ENCODE results near the gene SLC46A1. TPM values are rescaled to one million over a fixed set of nuclear protein-coding genes. Genes with fewer than 3 reads are reported as not detected.

SLC46A1 gene
- total and polyA plus RNA-seq, 9 of the 15 experiments (the other 6 are each of a cell fraction or from before 2014, with no cell fraction given) = 0.24 to 5.5 (median 3.1) TPM

DNA sequence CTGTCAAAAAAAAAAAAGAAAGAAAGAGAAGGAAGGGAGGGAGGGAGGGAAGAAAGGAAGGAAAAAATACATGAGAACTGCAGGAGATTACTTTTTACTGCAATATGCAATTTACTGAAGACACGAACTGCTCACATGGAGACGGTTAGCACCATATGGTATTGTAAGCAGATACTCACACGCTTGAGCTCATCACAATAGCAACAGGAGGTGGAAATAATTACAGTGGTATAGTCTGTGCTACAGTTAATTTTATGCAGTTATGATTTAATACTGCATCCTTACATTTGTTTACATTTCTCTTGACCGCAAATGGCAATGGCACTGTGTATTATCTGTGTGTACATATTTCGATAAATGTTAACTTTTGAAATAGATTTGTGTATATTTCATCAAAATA is 21.4 kb upstream of the SLC46A1 start:
- Histone ChIP-seq H3K27ac (ENCODE audit: extremely low read depth, low read depth, low read length) (no peak overlapping the region), H3K4me2 (ENCODE audit: insufficient read depth, low read length) (no peak overlapping the region), H3K79me2 (ENCODE audit: control insufficient read depth, insufficient read depth, low read length) (no peaks in the 10 kb centered on the region), H2AFZ (ENCODE audit: low read depth, low read length) (no peak overlapping the region), H3K4me1 (replicated peaks in 1 of 2; ENCODE audit: control insufficient read depth in 2 of 2, insufficient read depth in 2 of 2, low read length in 2 of 2) (no peaks in the 10 kb centered on the region; a peak in 1 of 5 replicates), H3K27me3 (ENCODE audit: control insufficient read depth in 2 of 2, insufficient read depth in 2 of 2, low read length in 2 of 2) (peaks cover 17 to 31% of the 10 kb centered on the region in 2 experiments; a peak in 4 of 5 replicates), H3K9me1 (ENCODE audit: control insufficient read depth, insufficient read depth, low read length) (no peaks in the 10 kb centered on the region), H3K36me3 (ENCODE audit: control insufficient read depth, insufficient read depth, low read length) (no peaks in the 10 kb centered on the region), H3K9me3 (replicated peaks; ENCODE audit: control insufficient read depth, insufficient read depth, low read depth, low read length) (no peaks in the 10 kb centered on the region), H3K9ac (ENCODE audit: insufficient read depth in 1 of 2, low read depth in 2 of 2, low read length in 2 of 2) (no peak overlapping the region), H3K4me3 (no peak overlapping the region), H4K20me1 (replicated peaks; ENCODE audit: control insufficient read depth, insufficient read depth, low read length) (no peaks in the 10 kb centered on the region)
- CTCF ChIA-PET (ENCODE audit: low intra/inter-chr PET ratio) = interaction anchor here (0.7 kb wide), 1 partner anchor 1350 kb away, joined by 3 read pairs; no protein-coding TSS in a partner anchor
- POLR2A ChIA-PET = no interaction called here
- FAIRE-seq (no peak), DNase-seq (ENCODE audit: extremely low read depth in 1 of 4, low spot score in 3 of 4) (no peak), ATAC-seq (no peak)
- TF ChIP-seq, protein P1, sequence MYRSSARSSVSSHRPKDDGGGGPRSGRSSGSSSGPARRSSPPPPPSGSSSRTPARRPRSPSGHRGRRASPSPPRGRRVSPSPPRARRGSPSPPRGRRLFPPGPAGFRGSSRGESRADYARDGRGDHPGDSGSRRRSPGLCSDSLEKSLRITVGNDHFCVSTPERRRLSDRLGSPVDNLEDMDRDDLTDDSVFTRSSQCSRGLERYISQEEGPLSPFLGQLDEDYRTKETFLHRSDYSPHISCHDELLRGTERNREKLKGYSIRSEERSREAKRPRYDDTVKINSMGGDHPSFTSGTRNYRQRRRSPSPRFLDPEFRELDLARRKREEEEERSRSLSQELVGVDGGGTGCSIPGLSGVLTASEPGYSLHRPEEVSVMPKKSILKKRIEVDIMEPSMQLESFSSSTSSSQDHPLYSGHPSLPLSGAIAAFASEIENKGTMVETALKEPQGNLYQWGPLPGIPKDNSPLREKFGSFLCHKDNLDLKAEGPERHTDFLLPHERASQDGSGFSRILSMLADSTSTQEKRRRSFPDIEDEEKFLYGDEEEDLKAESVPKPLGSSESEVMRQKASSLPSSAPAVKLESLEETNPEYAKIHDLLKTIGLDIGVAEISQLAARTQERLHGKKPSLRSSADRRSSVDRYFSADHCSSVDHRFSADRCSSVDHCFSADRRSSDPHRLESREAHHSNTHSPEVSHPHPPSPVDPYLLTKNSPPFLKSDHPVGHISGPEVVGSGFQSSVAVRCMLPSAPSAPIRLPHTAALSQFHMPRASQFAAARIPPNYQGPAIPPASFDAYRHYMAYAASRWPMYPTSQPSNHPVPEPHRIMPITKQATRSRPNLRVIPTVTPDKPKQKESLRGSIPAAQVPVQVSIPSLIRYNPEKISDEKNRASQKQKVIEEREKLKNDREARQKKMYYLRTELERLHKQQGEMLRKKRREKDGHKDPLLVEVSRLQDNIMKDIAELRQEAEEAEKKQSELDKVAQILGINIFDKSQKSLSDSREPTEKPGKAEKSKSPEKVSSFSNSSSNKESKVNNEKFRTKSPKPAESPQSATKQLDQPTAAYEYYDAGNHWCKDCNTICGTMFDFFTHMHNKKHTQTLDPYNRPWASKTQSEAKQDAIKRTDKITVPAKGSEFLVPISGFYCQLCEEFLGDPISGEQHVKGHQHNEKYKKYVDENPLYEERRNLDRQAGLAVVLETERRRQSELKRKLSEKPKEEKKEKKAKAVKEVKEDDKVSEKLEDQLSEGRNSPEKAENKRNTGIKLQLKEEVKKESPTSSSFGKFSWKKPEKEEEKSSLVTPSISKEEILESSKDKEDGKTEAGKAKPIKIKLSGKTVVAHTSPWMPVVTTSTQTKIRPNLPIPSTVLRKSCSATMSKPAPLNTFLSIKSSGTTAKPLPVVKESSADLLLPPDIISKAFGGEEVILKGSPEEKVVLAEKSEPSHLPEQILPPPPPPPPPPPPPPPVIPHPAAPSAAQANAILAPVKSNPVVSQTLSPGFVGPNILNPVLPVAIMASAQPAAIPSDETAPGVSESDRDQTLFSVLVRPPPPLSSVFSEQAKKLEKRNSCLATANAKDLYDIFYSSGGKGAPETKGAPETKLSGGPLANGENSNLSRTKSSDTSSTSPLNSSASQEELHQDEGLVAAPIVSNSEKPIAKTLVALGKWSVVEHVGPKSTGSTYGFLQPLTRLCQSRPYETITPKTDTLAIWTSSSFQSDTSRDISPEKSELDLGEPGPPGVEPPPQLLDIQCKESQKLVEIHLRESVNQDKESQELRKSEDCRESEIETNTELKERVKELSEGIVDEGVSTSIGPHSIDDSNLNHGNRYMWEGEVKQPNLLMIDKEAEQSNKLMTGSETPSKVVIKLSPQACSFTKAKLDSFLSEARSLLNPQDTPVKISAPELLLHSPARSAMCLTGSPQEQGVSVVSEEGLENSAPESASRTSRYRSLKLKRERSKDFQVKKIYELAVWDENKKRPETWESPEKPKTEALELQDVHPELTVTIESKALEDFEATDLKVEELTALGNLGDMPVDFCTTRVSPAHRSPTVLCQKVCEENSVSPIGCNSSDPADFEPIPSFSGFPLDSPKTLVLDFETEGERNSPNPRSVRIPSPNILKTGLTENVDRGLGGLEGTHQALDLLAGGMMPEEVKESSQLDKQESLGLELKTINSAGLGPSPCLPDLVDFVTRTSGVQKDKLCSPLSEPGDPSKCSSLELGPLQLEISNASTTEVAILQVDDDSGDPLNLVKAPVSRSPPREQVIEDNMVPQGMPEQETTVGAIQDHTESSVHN (IDR thresholded peaks at IDR 0.05; ENCODE audit: borderline replicate concordance in 1 of 2, low read depth in 1 of 2) = no peak
- no peak for TF ChIP-seq MCM7 (IDR thresholded peaks at IDR 0.05)
- TF ChIP-seq, protein P2, sequence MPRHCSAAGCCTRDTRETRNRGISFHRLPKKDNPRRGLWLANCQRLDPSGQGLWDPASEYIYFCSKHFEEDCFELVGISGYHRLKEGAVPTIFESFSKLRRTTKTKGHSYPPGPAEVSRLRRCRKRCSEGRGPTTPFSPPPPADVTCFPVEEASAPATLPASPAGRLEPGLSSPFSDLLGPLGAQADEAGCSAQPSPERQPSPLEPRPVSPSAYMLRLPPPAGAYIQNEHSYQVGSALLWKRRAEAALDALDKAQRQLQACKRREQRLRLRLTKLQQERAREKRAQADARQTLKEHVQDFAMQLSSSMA (CRISPR knock-in tag; IDR thresholded peaks at IDR 0.05) = no peak
- no peak for TF ChIP-seq PYGO2 (tag; IDR thresholded peaks at IDR 0.05)
- TF ChIP-seq ILK (tag; IDR thresholded peaks at IDR 0.05; ENCODE audit: borderline replicate concordance, low read depth) = no peak
- TF ChIP-seq SREBF1 (IDR thresholded peaks at IDR 0.05; ENCODE audit: borderline replicate concordance, low read depth, low read length) = no peak
- no peak for TF ChIP-seq NR3C1 (CRISPR knock-in tag; IDR thresholded peaks at IDR 0.05)
- no peak for TF ChIP-seq ZNF311 (CRISPR knock-in tag; IDR thresholded peaks at IDR 0.05)
- no peak for TF ChIP-seq NFYB (IDR thresholded peaks at IDR 0.05; ENCODE audit: extremely low read depth, insufficient read length)
- TF ChIP-seq, protein P3, sequence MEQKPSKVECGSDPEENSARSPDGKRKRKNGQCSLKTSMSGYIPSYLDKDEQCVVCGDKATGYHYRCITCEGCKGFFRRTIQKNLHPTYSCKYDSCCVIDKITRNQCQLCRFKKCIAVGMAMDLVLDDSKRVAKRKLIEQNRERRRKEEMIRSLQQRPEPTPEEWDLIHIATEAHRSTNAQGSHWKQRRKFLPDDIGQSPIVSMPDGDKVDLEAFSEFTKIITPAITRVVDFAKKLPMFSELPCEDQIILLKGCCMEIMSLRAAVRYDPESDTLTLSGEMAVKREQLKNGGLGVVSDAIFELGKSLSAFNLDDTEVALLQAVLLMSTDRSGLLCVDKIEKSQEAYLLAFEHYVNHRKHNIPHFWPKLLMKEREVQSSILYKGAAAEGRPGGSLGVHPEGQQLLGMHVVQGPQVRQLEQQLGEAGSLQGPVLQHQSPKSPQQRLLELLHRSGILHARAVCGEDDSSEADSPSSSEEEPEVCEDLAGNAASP (IDR thresholded peaks at IDR 0.05) = no peak
- TF ChIP-seq KDM4B (IDR thresholded peaks at IDR 0.05; ENCODE audit: borderline replicate concordance in 2 of 2, low read depth in 1 of 2) = no peak
- in situ Hi-C loops (cut with MboI) (no loop called here), intact Hi-C loops (cut with micrococcal nuclease) (loop anchor here (10.0 kb wide), 1 partner anchor 173 kb away; no protein-coding TSS in a partner anchor)
- no TSS peak for BruUV-seq (replicated peaks)
- WGBS (ENCODE audit: insufficient coverage, low coverage, missing lambda C conversion rate) = 17% methylated on average over 5 of the region's 5 CpGs

Data from K562 (cell line).